Stomach smooth muscle (tissue), 2 donors: ENCODE measurements around the gene TRIP13.

Experiments used
- H3K27ac ChIP-seq: one replicate; pipeline ENCODE4 v1.7.0; 2013; ENCODE audit warnings: mild to moderate bottlenecking, low read length, inconsistent platforms
- H3K27me3 ChIP-seq, 2 donors: one replicate each; pipeline ENCODE4 v1.7.0; 2013; ENCODE audit warnings: low read length in 2 of 2; ENCODE audit not compliant: insufficient read depth in 2 of 2, control insufficient read depth in 1 of 2
- H3K36me3 ChIP-seq, 2 donors: one replicate each; pipeline ENCODE4 v1.7.0; 2013; ENCODE audit warnings: low read length in 2 of 2; ENCODE audit not compliant: control insufficient read depth in 2 of 2, insufficient read depth in 2 of 2
- H3K4me1 ChIP-seq: one replicate; pipeline ENCODE4 v1.7.0; 2013; ENCODE audit warnings: low read length; ENCODE audit not compliant: control insufficient read depth, insufficient read depth
- H3K4me3 ChIP-seq, 2 donors: one replicate each; pipeline ENCODE4 v1.7.0; 2013; ENCODE audit warnings: low read length in 2 of 2
- H3K9ac ChIP-seq, 2 donors: one replicate each; pipeline ENCODE4 v1.7.0; 2013; ENCODE audit warnings: low read length in 2 of 2, mild to moderate bottlenecking in 1 of 2
- H3K9me3 ChIP-seq, 2 donors: one replicate each; pipeline ENCODE4 v1.7.0; 2013; ENCODE audit warnings: low read length in 2 of 2; ENCODE audit not compliant: control insufficient read depth in 2 of 2
- donor health status: healthy.
- donor health status: Pancreatic carcinoma.

The TRIP13 gene

DNA sequence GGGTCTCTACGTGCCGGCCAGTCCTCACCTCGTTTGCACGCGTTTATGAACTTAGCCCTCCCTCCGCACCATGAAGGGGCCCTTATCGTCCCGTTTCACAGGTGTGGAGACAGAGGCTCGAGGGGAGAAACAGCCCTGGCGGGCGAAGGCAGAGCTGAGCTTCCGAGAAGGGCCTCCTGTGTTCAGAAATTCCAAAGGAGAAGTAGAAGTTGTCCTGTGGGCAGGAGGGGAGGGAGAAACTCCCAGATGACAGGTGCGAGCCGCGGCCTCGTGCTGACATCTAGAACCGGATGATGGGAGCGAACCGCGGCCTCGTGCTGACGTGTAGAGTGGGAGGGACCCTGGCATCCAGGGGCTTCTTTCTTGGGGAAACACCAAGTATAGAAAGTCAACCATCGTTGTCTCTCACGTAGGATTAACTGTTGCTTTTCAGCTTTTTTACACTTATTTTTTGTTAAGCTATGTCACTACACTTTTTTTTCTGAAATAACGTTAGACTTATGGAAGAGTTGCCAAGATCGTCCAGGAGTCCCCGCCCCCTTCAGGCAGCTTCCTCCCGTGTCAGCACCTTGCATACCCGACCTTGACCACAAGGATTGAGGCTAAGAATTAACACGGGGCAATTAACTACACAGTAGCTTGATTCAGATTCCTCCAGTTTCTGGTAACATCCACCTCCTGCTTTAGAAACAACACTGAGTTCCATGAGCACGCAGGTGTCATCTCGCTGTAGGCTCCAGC is 73.1 kb downstream of the TRIP13 start:
- Histone ChIP-seq H3K36me3 (no peaks in the 10 kb centered on the region), H3K9me3 (no peaks in the 10 kb centered on the region), H3K4me3 (no peak overlapping the region), H3K9ac (no peak overlapping the region), H3K27me3 (peaks cover 0 to 4% of the 10 kb centered on the region in 2 donors), H3K4me1 (peaks cover 11% of the 10 kb centered on the region), H3K27ac (no peak overlapping the region)

DNA sequence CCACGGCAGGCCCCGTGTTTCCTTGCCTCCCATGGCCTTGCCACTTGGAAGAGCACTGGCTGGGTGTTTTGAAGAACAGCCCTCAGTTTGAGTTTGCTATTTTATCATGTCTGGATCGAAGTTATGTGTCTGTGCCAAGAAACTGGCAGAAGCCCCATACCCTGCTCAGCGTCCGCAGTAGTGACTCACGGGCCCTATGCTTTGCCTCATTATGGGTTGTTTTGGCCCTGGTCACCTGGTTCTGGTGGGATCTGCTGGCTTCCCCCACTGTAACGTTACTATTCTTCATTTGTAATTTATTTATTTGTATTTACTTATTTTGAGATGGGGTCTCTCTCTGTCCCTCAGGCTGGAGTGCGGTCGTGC is 73.6 kb downstream of the TRIP13 start:
- H3K9me3 ChIP-seq: no peaks in the 10 kb centered on the region
- H3K9ac ChIP-seq: no peak overlapping the region
- peaks cover 0 to 4% of the 10 kb centered on the region in 2 donors for H3K27me3 ChIP-seq
- no peak overlapping the region for H3K4me3 ChIP-seq
- H3K36me3 ChIP-seq: no peaks in the 10 kb centered on the region
- H3K4me1 ChIP-seq: peaks cover 11% of the 10 kb centered on the region
- no peak overlapping the region for H3K27ac ChIP-seq

DNA sequence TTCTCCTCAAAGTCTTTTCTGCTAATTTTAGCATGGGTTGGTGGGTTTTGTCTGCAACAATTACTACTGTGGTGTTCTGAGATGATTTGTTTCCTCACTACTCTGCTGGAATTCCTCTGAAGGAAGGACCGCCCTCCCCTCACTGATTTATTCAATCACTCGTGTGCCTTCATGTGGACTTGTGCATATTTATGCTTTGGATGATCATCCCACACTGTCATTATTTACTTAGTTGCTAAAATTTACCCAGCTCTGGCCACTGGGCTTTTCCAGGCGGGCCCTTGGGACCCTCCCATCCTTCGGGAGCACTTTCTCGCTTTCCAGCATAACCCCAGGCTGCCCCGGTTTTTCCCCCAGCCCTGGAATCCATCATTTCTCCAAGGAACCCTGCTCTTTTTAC is 74.3 kb downstream of the TRIP13 start:
- Histone ChIP-seq H3K4me3 (no peak overlapping the region), H3K9me3 (no peaks in the 10 kb centered on the region), H3K27ac (no peak overlapping the region), H3K36me3 (no peaks in the 10 kb centered on the region), H3K27me3 (peaks cover 0 to 4% of the 10 kb centered on the region in 2 donors), H3K9ac (no peak overlapping the region), H3K4me1 (peaks cover 11% of the 10 kb centered on the region)
